Measurements from ENCODE around the gene WDR54.

DNA sequence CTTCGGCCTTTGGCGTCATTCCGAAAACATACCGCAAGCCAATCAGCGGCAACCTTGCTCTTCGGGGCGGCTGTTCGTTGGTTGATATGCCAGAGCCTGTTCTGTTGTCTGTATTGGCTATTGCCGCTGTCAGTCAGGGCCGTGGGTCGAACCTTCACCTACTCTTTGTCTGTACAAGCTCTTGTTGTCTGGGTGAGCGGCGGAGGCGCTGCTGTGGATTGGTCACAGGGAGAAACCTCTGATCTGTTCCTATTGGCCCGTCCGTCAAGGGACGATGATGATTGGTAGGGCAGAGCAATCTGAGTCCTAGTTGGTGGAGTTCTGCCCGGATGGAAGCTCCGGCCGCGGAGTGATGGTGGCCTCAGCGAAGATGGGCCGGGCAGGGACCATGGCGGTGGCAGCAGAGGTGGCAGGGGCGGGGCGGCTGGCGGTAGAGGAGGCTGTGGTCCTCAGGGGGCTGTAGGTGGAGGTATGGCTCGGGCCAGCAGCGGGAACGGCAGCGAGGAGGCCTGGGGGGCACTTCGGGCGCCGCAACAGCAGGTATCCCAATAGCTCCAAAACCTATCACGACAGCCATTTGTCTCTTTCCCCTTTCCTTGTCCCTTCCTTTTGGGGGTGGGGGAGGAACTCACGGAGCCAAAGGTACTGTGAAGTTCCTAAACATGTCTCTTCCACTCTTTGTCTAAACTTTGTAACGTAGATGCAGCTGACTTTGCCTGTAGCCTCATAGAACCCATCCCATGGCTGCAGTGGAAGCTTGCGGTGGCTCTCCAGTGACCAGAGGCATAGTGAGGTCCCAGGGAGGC is 36.8 kb downstream of the WDR54 start, which contains the start of gene WBP1:
- no peak for TF ChIP-seq POLR2A (IDR thresholded peaks at IDR 0.05)
- TF ChIP-seq, protein P1, sequence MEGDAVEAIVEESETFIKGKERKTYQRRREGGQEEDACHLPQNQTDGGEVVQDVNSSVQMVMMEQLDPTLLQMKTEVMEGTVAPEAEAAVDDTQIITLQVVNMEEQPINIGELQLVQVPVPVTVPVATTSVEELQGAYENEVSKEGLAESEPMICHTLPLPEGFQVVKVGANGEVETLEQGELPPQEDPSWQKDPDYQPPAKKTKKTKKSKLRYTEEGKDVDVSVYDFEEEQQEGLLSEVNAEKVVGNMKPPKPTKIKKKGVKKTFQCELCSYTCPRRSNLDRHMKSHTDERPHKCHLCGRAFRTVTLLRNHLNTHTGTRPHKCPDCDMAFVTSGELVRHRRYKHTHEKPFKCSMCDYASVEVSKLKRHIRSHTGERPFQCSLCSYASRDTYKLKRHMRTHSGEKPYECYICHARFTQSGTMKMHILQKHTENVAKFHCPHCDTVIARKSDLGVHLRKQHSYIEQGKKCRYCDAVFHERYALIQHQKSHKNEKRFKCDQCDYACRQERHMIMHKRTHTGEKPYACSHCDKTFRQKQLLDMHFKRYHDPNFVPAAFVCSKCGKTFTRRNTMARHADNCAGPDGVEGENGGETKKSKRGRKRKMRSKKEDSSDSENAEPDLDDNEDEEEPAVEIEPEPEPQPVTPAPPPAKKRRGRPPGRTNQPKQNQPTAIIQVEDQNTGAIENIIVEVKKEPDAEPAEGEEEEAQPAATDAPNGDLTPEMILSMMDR (IDR thresholded peaks at IDR 0.05) = no peak
